LNCaP clone FGC (cell line): ENCODE results near the gene FBXO41.
A peak's percentile ranks its signal among the peaks of the same experiment; 100 is the strongest.

Experiments
- DNase-seq: peaks from one replicate; pipeline ENCODE4 v3.0.0-alpha.2; 2011; ENCODE audit warnings: low read depth
- H3K4me3 ChIP-seq: 2 replicates; pipeline ENCODE4 v1.5.1; 2011; ENCODE audit warnings: mild to moderate bottlenecking, low read depth, low read length, control low read depth
- CTCF ChIP-seq: IDR thresholded peaks from 2 replicates; pipeline ENCODE4 v1.5.1; 2012; ENCODE audit warnings: mild to moderate bottlenecking; ENCODE audit not compliant: control insufficient read depth, insufficient read depth; ENCODE audit errors: extremely low read depth

Gene FBXO41

GRCh38 chr2:73214120-73215035 lies 69.9 kb downstream of the FBXO41 start, which contains the start of gene SMYD5:
TSS of gene SMYD5 (plus strand) at chr2:73214245. CDS start at chr2:73214267, 22 bp downstream.
- TF ChIP-seq CTCF, result no peak
- DNase-seq, result peak; percentile 17

GRCh38 chr2:73212448-73213176 lies 71.7 kb downstream of the FBXO41 start:
- no peak overlapping the region for H3K4me3 ChIP-seq
- peak; percentile 7 for DNase-seq
- TF ChIP-seq CTCF, result peak; percentile 61

More at GRCh38 chr2:73214120-73215035, 69.9 kb downstream of the FBXO41 start, which contains the start of gene SMYD5:
- peak within 1 kb of the TSS; percentile 64 for H3K4me3 ChIP-seq

GRCh38 chr2:73212098-73212447 lies 72.2 kb downstream of the FBXO41 start:
- H3K4me3 ChIP-seq, result no peak overlapping the region
- no peak for DNase-seq
- no peak for TF ChIP-seq CTCF

GRCh38 chr2:73210696-73211095 lies 73.6 kb downstream of the FBXO41 start:
- no peak overlapping the region for H3K4me3 ChIP-seq
- no peak for TF ChIP-seq CTCF
- DNase-seq, result no peak

- no peak for TF ChIP-seq CTCF
- no peak for DNase-seq
- no peak overlapping the region for H3K4me3 ChIP-seq
Measured at GRCh38 chr2:73210019-73210418, 74.3 kb downstream of the FBXO41 start.

- DNase-seq, result no peak
- no peak for TF ChIP-seq CTCF
- H3K4me3 ChIP-seq, result no peak overlapping the region
Measured at GRCh38 chr2:73208258-73208657, 76.0 kb downstream of the FBXO41 start.
